COLO668 (cell line): ENCODE measurements around the gene USP38.
"Not testable (repeated sequence)": the region's sequence is repeated elsewhere in the genome, so short reads cannot be mapped to it uniquely, and the experiment has no call there.

Source experiments
- DNase-seq: peaks from one replicate; lab custom pipeline; 2025; ENCODE audit not compliant: unreplicated experiment; lab: John Stamatoyannopoulos, UW

USP38 gene

DNA sequence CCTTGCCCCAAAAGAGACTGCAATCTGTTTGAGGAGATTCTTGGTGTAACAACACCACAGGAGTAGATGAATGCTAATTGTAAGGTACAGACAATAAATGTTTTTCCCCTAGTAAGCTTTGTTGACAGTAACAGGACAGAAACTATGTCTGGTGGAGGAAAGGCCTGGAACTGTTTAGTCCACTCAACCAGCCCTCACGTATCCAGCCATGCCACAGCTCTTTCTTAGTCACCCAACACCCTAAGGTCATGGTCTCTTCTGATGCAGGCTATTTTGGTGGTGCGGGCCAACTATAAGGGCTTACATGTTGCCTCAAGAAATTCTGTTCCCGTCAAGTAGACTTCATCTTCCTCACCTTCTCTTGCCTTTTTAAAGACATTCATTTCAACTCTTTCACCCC, 76.0 kb downstream of the USP38 start:
- DNase-seq = no peak

GRCh38 chr4:143262838-143263237, 78.1 kb downstream of the USP38 start:
- DNase-seq = no peak

- not testable (repeated sequence) for DNase-seq
Measured at GRCh38 chr4:143267690-143268089, 83.0 kb downstream of the USP38 start.

GRCh38 chr4:143270256-143270838, 85.6 kb downstream of the USP38 start:
- DNase-seq = no peak
